Germinal center (tissue), 1 donor: ENCODE results near the gene THYN1.
"Not testable (repeated sequence)": the region's sequence is repeated elsewhere in the genome, so short reads cannot be mapped to it uniquely, and the experiment has no call there.

Experiments
- DNase-seq: peaks from one replicate; pipeline ENCODE4 v3.0.0; 2012; ENCODE audit warnings: mixed read lengths, low spot score

THYN1 gene

DNA sequence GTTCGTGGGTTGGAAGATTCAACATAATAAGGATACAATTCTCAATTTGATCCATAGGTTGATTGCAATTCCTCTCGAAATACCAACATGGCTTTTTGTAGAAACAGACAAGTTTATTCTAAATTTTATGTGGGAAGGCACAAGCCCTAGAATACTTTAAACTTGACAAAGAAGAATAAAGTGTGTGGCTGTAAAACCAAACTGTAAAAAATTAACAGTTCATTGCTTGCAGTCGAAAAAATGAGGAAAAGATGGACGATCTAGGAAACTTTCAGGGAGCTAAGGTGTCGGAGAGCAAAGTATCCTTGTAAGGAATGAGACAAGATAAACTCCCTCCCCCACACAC lies 22.0 kb upstream of the THYN1 start:
- no peak for DNase-seq

DNA sequence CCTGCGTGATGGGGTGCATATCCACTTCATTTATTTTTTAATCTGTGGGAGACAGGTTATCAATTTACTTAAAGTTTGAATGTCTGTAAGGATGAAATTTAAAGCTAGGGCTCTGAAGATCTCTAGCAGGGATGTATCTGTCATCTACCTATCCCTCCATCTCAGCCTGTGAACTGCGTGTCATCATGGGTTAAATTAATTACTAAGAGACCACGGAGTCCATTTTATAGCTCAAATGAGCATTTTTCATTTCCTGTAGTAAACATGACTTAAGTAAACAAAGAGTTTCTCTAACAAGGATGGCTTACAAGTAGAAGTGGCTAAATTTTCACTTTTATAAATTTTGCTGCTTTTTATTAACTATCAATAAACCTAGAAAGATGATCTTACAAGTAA lies 20.2 kb upstream of the THYN1 start:
- DNase-seq = no peak

DNA sequence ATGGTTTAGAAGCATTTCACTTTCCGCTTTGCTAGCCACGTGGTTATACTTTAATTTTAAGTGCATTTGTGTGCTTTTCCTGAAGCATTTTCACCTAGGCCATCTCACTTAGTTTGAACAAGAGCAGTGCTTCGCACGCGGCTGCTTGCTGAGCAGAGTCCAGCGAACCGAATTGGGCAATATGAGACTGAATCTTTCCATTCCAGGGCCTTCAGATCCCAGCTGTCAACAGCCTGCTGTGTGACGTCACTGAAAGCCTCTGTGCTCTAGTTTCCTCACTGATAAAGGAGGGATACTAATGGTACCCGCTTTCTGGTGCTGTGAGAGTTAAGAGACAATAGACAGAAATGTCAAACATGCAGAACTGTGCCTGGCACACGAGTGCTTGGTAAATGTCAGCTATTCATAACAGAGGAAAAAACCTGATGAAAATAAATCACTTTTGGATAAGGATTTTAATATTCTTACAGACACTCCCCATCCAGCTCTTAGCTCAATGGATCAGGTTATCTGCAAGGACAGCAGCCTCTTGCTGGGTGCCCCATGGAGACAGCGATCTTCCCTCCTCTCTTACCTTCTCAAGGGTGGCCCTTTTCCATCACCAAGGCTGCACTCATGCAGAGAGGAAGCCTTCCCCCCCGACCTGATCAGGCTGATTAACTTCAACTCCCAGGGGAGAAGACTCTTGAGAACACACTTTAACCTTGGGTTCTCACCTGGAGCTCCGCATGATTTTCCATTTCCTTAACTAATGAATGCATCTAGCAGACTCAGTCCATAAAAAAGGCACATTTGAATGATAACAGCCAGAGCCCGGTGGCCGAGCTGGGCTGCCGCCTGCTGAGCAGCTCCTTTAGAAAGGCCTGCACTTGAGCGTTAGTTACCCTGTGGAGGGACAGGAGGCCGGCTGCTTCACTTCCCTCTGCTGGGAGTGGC lies 19.5 kb upstream of the THYN1 start:
- no peak for DNase-seq

DNA sequence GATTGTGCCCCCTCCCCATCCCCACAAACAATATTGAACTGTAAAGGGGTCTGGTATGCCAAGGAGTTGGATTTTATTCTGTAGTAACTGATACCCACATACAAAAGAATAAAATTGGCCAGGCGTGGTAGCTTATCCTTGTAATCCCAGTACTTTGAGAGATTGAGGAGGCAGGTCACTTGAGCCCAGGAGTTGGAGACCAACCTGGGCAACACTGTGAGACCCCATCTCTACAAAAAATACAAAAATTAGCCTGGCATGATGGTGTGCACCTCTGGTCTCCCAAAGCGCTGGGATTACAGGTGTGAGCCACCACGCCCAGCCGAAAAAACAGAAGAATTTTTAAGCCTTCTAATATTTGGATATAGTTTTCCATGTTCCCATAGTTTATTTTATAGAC lies 18.8 kb upstream of the THYN1 start:
- no peak for DNase-seq

DNA sequence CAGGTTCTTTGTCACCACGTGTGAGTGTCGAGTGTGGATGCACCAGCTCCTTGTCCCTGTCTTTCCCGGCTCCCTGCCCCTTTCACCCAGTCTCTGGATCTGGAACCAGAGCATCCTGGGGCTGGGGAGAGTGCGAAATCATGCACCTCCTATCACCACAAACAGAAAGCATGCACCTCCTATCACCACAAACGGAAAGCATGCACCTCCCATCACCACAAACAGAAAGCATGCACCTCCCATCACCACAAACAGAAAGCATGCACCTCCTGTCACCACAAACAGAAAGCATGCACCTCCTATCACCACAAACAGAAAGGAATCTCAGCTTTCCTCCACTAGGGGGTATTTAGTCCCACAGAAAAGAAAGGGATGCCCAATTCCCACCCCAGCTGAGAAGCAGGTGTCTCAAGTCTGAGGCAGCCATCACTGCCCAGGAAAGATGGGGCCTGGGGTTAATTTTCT lies 17.1 kb upstream of the THYN1 start:
- no peak for DNase-seq

DNA sequence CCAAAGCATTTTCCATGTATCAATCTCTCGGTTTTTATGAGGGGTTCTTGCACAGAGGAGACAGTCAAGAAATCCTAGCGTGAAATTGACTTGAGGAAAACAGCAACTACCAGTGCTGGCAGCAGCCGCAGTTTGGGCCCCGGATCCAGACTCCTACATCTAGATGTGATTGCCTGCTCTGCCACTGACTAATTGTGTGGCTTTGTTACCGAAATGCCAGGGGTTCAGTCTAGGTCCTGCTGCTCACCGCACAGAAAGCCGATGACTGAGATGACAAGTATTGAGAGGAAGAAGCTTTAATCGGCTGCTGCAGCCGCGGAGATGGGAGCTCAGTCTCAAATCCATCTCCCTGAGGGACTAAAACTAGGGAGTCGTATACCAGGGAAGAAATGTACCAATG lies 14.8 kb upstream of the THYN1 start:
- no peak for DNase-seq

DNA sequence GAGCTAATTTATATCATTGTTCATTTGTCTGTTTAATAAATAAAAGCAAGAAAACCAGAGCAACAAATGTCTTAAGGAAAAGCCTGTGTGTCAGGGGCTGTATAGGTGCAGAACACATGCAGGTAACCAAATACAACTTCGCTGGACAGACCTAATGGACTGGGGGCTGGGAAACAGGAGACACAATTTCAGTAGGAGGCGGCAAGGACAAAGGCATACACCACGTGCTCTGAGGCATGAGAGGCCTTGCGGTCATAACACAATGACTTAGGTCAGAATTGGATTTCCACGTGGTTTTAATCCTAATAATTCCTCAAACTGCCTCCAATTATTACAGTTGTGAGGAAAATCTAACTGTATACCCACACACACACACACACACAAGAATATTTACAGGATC lies 14.3 kb upstream of the THYN1 start:
- no peak for DNase-seq

DNA sequence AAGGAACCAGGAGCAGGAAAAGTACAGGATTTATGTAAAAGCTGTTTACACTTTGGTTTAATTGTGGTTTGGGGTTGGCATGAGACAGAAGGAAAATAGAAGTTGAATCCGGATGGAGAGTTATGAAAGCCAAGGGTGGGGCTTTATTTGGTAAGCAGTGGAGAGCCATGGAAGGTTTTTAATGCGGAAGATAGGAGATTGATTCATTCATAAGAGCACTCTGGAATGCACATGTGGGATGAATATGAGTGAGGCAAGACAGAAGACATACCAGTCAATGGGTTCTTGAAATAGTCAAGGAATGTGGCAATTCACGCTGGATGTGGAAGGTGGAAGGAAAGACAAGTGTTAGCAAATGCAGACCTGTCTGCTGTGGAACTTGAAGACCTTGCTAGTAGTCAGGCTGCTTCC lies 13.7 kb upstream of the THYN1 start:
- no peak for DNase-seq

DNA sequence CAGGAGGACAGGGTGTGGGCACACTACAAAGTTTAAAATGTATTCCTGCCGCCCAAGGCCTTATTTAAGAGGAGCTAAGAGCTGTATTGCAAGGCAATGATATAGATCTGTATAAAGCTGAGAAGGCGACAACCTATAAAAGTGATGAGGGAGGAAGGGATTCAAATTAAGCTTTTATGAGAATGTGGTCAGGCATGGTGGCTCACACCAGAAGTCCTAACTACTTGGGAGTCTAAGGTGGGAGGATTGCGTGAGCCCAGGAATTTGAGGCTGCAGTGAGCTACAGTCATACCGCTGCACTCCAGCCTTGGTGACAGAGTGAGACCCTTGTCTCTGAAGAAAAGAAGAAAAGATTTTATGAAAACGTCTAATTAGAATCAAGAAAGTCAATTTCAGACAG lies 13.3 kb upstream of the THYN1 start:
- DNase-seq = no peak

DNA sequence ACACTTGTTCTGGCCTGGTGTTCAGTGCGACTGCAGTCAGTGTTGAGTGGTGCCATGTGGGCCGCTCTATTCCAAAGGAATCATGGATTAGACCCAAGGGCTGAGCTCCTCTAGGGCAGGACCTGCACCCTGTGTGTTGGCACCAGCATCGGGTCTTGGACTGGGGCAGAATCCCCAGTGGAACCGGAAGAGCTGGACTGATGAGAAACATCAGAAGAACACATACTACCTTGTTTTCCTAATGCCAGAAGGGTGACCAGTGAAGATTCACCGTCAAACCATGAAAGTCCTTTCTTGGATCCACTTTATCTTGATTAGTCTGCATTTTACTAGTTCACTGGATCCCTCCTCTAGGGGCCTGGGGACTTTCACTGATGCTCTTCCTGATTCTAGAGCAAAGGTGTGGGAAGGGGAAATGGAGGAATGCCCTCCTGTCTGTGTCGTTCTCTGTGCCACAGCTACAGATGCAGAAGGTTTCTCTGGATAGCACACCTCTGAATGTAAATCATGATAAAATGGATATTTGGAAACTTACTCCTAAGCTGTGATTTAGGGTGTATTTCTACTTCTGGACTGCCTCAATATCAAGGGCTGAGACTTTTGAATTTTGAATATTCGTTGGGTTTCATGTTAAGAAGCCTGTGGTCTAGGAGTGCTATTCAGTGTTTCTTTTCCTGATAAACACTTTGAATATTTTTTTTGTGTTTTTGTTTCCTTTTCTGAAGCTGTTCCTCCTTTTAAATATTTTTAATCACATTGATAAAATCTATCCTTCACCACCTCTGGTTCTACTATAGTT lies 12.0 kb upstream of the THYN1 start:
- DNase-seq = no peak

DNA sequence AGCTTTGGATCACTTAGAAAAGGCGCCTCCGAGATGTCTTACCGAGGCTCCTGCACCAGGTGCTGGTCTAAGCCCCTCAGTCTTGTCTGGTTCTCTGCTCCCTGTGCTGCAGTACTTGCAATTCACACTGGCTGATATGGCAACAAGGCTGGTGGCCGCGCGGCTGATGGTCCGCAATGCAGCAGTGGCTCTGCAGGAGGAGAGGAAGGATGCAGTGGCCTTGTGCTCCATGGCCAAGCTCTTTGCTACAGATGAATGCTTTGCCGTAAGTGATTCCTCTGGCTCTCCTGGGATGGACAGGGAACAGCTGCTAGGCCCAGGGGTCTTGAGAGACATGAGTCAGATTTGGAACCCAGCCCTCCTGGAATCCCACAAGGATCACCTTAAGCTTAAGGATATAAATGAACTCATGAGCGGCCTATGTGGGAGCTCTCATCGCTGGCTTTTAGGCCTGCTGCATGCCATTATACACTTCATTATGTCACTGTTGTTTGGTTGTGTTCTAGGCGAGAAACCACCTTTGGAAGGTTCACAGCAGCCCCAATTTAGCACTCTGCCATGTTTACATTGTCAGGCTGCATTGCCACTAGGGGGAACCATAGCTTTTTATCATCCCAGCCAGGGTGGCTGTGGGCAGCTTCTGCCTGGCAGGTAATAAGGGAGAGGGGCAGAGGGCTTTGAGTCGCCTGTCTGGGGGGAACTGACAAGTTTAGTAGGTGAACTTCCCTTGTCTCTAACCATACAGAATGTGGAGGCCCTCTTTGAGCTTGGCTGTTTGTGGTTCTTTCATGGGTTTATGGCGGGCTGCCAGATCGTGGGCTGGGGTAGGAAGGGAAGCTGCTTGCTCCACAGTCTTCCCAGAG lies 8.7 kb upstream of the THYN1 start:
- peak; percentile 36 for DNase-seq

DNA sequence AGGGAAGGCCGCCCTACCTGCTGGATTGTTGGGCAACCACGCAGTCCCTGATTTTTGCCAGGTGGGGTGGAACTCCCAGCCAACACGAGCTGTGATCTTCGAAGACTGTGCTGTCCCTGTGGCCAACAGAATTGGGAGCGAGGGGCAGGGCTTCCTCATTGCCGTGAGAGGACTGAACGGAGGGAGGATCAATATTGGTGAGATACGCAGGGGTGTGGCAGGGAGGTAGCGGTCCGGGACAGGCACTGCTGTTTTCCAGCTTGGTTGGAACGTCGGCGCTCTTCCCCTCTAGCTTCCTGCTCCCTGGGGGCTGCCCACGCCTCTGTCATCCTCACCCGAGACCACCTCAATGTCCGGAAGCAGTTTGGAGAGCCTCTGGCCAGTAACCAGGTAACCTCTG lies 7.8 kb upstream of the THYN1 start:
- DNase-seq = no peak

DNA sequence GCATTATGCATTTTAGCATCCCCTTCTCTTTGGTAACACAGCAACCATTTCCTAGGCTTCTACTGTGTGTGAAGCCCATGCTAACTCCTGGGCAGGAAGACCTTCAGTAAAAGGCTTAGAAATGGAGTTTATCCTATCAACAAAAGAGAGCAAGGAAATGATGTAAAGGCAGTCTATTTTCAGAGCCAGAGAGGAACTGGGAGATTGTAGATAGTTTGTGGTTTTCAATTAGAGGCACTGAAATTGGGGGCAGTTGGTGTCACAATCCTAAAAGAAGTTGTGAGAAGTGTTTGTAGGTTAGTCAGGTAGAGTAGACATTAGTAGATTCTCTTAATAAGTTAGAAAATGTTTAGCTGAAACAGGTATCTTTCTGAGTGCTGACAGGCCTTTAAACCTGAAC lies 7.4 kb upstream of the THYN1 start:
- DNase-seq = no peak

DNA sequence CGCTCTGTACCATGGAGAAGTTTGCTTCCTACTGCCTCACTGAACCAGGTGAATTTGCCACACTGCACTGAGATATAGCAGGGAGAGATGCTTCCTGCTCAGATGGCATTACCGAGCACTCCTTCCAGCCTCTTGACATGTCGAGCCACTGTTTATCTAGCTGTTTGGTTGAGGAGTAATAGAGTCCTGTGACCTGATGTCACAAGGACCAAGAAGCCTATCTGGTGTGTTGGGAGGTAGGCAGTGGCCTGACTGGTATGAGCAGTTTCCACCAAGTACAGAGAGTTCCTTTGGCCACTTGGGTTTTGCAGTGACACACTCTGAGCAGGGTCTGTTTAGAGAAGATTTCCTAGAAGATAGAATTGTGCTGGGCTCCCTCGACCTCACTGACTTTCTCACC lies 5.4 kb upstream of the THYN1 start:
- no peak for DNase-seq

DNA sequence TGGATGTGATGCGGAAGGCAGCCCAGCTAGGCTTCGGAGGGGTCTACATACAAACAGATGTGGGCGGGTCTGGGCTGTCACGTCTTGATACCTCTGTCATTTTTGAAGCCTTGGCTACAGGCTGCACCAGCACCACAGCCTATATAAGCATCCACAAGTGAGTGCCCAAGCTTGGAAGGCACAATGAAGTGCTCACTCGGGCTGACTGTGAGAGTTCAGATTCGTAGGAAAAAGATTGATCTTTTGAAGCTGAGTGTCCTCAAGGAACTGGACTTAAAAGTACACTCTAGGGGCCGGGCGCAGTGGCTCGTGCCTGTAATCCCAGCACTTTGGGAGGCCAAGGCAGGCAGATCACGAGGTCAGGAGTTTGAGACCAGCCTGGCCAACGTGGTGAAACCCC lies 3.9 kb upstream of the THYN1 start:
- DNase-seq = no peak

DNA sequence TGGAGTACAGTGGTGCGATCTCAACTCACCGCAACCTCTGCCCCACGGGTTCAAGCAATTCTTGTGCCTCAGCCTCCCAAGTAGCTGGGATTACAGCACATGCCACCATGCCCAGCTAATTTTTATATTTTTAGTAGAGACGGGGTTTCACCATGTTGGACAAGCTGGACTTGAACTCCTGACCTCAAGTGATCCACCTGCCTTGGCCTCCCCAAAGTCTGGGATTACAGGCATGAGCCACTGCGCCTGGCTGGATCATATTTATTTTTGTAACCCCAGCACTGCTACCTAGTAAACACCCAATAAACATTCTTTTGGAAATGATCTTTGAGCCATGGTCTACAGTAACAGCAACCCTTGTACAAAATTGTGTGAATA lies 2.0 kb upstream of the THYN1 start:
- DNase-seq = not testable (repeated sequence)

DNA sequence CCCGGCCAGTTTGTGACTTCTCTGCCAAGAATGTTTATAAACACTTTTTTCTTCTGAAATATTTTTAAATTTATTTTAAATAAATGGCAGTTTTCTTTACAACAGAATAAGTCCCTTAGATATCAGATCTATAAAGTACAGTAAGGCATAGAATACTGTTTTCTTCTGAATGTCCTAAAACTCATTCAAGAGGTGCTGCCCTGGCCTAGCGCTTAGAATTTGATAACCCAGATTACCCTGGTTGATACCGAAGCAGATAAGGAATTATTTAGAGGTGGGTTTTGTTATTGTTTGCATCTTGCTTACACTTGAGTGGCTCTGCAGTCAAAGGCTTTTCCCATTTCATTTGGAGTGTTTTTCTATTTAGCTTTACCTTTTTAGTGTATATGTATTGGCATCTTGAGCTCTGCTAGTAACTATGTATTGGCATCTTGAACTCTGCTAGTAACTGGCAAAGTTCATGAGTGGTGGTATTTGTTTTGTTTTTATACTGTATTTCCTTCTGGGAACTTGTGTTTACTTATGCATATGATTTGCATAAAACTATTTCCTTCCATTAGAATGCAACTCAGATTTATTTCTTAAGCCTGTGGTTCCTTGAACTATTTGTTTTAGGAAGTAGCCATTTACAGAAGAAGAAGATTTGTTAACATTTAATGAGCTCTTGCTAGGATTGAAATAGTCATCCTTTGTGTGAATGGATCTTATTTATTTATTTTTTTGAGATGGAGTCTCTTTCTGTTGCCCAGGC lies 1.5 kb upstream of the THYN1 start:
- no peak for DNase-seq

DNA sequence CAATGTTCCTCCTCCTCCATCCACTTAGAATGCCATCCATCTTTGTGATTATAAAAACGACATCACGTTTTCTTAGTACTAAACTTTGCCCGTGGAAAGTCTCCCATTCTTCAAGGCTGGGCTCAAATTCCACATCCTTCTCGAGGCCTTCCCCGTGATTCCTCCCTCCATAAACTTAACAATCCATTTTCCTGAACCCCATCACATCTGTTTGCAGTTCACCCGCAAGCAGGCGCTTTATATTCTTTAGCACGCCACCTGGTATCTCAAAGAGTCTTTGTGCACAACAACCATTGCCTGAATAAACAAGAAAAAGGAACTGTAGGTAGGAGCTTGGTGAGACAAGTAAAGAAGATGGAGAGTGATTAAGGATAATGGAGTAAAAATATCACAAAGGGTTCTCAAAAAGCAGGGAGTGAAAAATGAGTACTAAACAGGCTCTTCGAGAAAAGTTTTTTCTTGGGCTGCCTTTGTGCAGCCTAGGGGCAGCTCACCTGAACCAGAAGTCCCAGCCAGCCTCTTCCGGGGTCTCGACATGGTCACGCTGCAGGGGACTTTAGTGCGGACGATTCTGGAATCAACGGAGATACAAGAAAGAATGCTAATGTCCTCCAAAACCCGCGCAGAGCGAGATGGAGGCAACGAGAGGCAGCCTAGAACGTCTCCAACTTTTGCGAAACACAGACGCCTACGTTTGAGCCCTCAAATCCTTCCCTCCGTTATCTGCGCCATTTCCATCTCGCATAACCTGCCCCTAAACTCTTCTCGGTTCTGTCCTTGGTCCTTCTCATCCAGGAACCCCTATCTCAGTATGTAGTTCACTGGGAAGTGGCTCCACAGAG lies 585 bp downstream of the THYN1 start:
- DNase-seq = peak; percentile 18

DNA sequence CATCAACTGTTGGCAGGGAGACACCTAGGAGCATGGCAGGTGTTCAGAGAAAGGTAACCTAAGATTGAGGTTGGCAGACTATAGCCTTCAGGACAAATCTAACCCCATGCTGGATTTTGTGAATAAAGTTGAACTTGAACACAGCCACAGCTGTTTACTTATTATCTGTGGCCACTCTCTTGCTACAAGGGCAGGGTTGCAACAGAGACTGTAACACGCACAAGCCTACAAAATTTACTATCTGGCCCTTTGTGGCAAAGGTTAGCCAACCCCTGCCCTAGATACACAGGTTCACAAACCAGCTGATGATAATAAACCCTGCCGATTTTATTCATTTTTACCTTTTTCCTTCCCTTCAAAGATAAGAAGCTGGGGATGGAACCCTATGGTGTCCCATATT lies 2.5 kb downstream of the THYN1 start:
- DNase-seq = no peak

DNA sequence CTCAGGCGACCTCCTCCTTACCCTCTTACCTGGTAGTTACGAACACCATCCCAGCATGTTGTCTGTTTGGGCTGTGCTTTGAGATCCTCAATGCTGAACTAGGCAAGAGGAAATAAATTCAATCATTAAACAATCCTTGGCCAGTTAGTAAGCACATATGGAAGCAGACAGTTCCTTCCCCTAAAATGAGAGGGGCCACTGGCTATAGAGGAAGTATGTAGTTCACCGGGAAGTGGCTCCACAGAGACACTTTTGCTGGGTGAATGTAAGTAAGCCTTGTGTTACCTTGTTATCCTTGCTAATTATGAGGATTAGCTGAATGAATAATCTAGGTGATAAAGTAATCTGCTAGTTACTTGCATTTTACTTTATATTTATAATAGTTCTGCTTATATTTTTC lies 2.9 kb downstream of the THYN1 start:
- DNase-seq = no peak
